OCI-LY3 (cell line): ENCODE measurements around the gene PNMA6E.

Source experiments
- CTCF ChIP-seq: fragments of 200-600, 300-600 bp; sonication (generic); IDR thresholded peaks from 2 replicates; pipeline ENCODE4 v1.5.1; 2014; ENCODE audit warnings: antibody characterized with exemption, low read length, low read depth
- EZH2phosphoT487 ChIP-seq: fragments of 200-600 bp; shearing (Covaris generic); IDR thresholded peaks from 2 replicates; pipeline ENCODE4 v1.6.1; 2018; ENCODE audit warnings: antibody characterized with exemption, mixed run types, low read depth

- TF ChIP-seq CTCF (no peak), EZH2phosphoT487 (no peak)
Measured at GRCh38 chrX:153406011-153406410, 4.9 kb upstream of the PNMA6E start.
